NB4 (cell line): ENCODE data around the gene SLC16A10.

Experiments used
- MAX ChIP-seq: IDR thresholded peaks from 2 replicates; pipeline ENCODE4 v1.6.1; 2011; ENCODE audit warnings: low read depth, low read length
- POLR2A ChIP-seq: IDR thresholded peaks from 2 replicates; pipeline ENCODE4 v1.6.1; 2011; ENCODE audit warnings: mild to moderate bottlenecking; ENCODE audit not compliant: insufficient read length; ENCODE audit errors: extremely low read depth
- TF ChIP-seq, protein P1 (sequence below): IDR thresholded peaks from one replicate; pipeline ENCODE4 v1.5.1; 2012; ENCODE audit warnings: low read depth, low read length

- TF ChIP-seq, protein P1, sequence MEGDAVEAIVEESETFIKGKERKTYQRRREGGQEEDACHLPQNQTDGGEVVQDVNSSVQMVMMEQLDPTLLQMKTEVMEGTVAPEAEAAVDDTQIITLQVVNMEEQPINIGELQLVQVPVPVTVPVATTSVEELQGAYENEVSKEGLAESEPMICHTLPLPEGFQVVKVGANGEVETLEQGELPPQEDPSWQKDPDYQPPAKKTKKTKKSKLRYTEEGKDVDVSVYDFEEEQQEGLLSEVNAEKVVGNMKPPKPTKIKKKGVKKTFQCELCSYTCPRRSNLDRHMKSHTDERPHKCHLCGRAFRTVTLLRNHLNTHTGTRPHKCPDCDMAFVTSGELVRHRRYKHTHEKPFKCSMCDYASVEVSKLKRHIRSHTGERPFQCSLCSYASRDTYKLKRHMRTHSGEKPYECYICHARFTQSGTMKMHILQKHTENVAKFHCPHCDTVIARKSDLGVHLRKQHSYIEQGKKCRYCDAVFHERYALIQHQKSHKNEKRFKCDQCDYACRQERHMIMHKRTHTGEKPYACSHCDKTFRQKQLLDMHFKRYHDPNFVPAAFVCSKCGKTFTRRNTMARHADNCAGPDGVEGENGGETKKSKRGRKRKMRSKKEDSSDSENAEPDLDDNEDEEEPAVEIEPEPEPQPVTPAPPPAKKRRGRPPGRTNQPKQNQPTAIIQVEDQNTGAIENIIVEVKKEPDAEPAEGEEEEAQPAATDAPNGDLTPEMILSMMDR, result no peak
- TF ChIP-seq MAX (no peak), POLR2A (no peak)
These were observed 170.7 kb downstream of the SLC16A10 start for GRCh38 chr6:111258010-111258409.
